GM12878 (cell line): ENCODE results near the gene MIXL1. TPM values are rescaled to one million over a fixed set of nuclear protein-coding genes. Genes with fewer than 3 reads are reported as not detected.
A peak's percentile ranks its signal among the peaks of the same experiment; 100 is the strongest.

Experiments used
- ATAC-seq: fragments of 200-7000 bp; cut with Tn5 transposase; 3 replicates; pipeline ENCODE4 v1.9.1; 2020; ENCODE audit warnings: mild to moderate bottlenecking, moderate library complexity
- BruUV-seq: library from RNA; stranded (reverse); fragments of 400-500 nt; replicated peaks from 2 replicates; lab custom pipeline; 2021; lab: Mats Ljungman, UMichigan
- CTCF ChIA-PET: fragments of 300-600 bp; sonication (Branson Sonifier 250); formaldehyde crosslinking; extraction: SDS; loops from one replicate; lab custom pipeline; 2021; ENCODE audit warnings: inconsistent platforms; lab: Yijun Ruan, JAX
- POLR2A ChIA-PET: fragments of 350-600 bp; formaldehyde crosslinking; extraction: SDS; loops from one replicate; lab custom pipeline; 2021; ENCODE audit warnings: inconsistent platforms; lab: Charles Lee
- RAD21 ChIA-PET: fragments of 300-600 bp; sonication (Branson Sonifier 250); formaldehyde crosslinking; loops from one replicate; lab custom pipeline; 2023; ENCODE audit warnings: antibody characterized with exemption; ENCODE audit not compliant: unreplicated experiment; lab: Charles Lee
- SMC1A ChIA-PET: fragments of 300-600 bp; sonication (Branson Sonifier 250); formaldehyde crosslinking; loops from one replicate; lab custom pipeline; 2023; ENCODE audit not compliant: unreplicated experiment, uncharacterized antibody; lab: Charles Lee
- DNase-seq: peaks from one replicate; pipeline ENCODE4 v3.0.0-alpha.2; 2011; ENCODE audit warnings: low read depth, low spot score
- FAIRE-seq: peaks from 3 replicates; lab custom pipeline; 2011; peaks lifted over from hg19 to GRCh38; lab: Jason Lieb, UNC
- H2AFZ ChIP-seq: 2 replicates; pipeline ENCODE4 v1.6.0; 2011; ENCODE audit warnings: low read depth, low read length, control low read depth; ENCODE audit not compliant: control insufficient read depth
- H3K27ac ChIP-seq: 2 replicates; pipeline ENCODE4 v1.5.1; 2011; ENCODE audit warnings: control low read depth; ENCODE audit not compliant: control insufficient read depth, insufficient read depth
- H3K27me3 ChIP-seq, 2 experiments: replicated peaks in 1 of 2; 2 replicates each; pipeline versions ENCODE4 v1.6.0 to v1.6.1; 2011; ENCODE audit warnings: low read length in 1 of 2; ENCODE audit not compliant: control insufficient read depth in 2 of 2, insufficient read depth in 2 of 2
- H3K36me3 ChIP-seq, 2 experiments: 2 replicates each; pipeline ENCODE4 v1.5.1; 2011; ENCODE audit warnings: low read length in 1 of 2; ENCODE audit not compliant: control insufficient read depth in 2 of 2, insufficient read depth in 2 of 2
- H3K4me1 ChIP-seq: 2 replicates; pipeline ENCODE4 v1.6.1; 2011; ENCODE audit warnings: mild to moderate bottlenecking, low read length, moderate library complexity, mixed read lengths; ENCODE audit not compliant: control insufficient read depth, insufficient read depth
- H3K4me2 ChIP-seq: 2 replicates; pipeline ENCODE4 v1.6.0; 2011; ENCODE audit warnings: control low read depth; ENCODE audit not compliant: control insufficient read depth, insufficient read depth
- H3K4me3 ChIP-seq: fragments of 200-600 bp; sonication (generic); 2 replicates; pipeline ENCODE4 v1.5.1; 2016
- H3K79me2 ChIP-seq: 2 replicates; pipeline ENCODE4 v1.6.0; 2011; ENCODE audit warnings: low read length; ENCODE audit not compliant: control insufficient read depth, insufficient read depth
- H3K9ac ChIP-seq: 2 replicates; pipeline ENCODE4 v1.8.0; 2011; ENCODE audit warnings: low read length, control low read depth, mixed read lengths; ENCODE audit not compliant: control insufficient read depth, insufficient read depth
- H3K9me3 ChIP-seq: replicated peaks from 3 replicates; pipeline ENCODE4 v1.5.1; 2011; ENCODE audit warnings: mild to moderate bottlenecking, low read length; ENCODE audit not compliant: control insufficient read depth, insufficient read depth
- H4K20me1 ChIP-seq: 2 replicates; pipeline ENCODE4 v1.6.0; 2011; ENCODE audit not compliant: control insufficient read depth, insufficient read depth
- CBX3 ChIP-seq: fragments of 200-600 bp; sonication (generic); IDR thresholded peaks from 2 replicates; pipeline ENCODE4 v1.6.1; 2016; ENCODE audit warnings: low read depth, borderline replicate concordance
- CEBPB ChIP-seq, 2 experiments: fragments of 150-350 bp in 1 of 2; IDR thresholded peaks; 2 replicates each; pipeline ENCODE4 v1.6.1; 2012 to 2014; ENCODE audit warnings: low read depth in 2 of 2, low read length in 2 of 2, borderline replicate concordance in 1 of 2, inconsistent platforms in 1 of 2
- CREM ChIP-seq: IDR thresholded peaks from 2 replicates; pipeline ENCODE4 v1.6.1; 2014; ENCODE audit warnings: antibody characterized with exemption, low read depth
- ETV6 ChIP-seq, 2 experiments: fragments of 450-650 bp in 1 of 2; IDR thresholded peaks in 1 of 2; conservative IDR thresholded peaks in 1 of 2; 2 replicates each; pipeline ENCODE4 v1.6.1; 2014; ENCODE audit warnings: antibody characterized with exemption in 1 of 2, borderline replicate concordance in 1 of 2, low read depth in 1 of 2, mild to moderate bottlenecking in 1 of 2, moderate library complexity in 1 of 2
- EZH2 ChIP-seq: IDR thresholded peaks from 2 replicates; pipeline ENCODE4 v1.6.1; 2012; ENCODE audit warnings: low read depth, mild to moderate bottlenecking, control low read depth, inconsistent platforms, low read length, borderline replicate concordance; ENCODE audit not compliant: control insufficient read depth
- HDGF ChIP-seq: fragments of 450-650 bp; IDR thresholded peaks from 2 replicates; pipeline ENCODE4 v1.6.1; 2016; ENCODE audit warnings: antibody characterized with exemption
- LARP7 ChIP-seq: fragments of 450-650 bp; IDR thresholded peaks from 2 replicates; pipeline ENCODE4 v1.6.1; 2017; ENCODE audit warnings: mild to moderate bottlenecking
- MYC ChIP-seq: IDR thresholded peaks from 2 replicates; pipeline ENCODE4 v1.6.1; 2011; ENCODE audit warnings: mild to moderate bottlenecking, low read length, moderate library complexity, inconsistent platforms; ENCODE audit not compliant: insufficient read depth, insufficient replicate concordance, insufficient read length, severe bottlenecking
- NRF1 ChIP-seq: conservative IDR thresholded peaks from 2 replicates; pipeline ENCODE4 v1.6.1; 2011; ENCODE audit warnings: mild to moderate bottlenecking, low read depth, low read length, improper control_type of control experiment
- PML ChIP-seq: IDR thresholded peaks from 2 replicates; pipeline ENCODE4 v1.6.1; 2012; ENCODE audit warnings: low read length, inconsistent platforms
- POLR2AphosphoS2 ChIP-seq: IDR thresholded peaks from 2 replicates; pipeline ENCODE4 v1.6.1; 2011; ENCODE audit warnings: low read depth, mild to moderate bottlenecking, low read length, improper control_type of control experiment, moderate library complexity
- RB1 ChIP-seq: fragments of 450-650 bp; formaldehyde crosslinking; IDR thresholded peaks from 2 replicates; pipeline ENCODE4 v1.6.1; 2017; ENCODE audit warnings: mild to moderate bottlenecking, borderline replicate concordance
- SIX5 ChIP-seq: IDR thresholded peaks from 2 replicates; pipeline ENCODE4 v1.6.1; 2011; ENCODE audit warnings: mild to moderate bottlenecking, low read depth, low read length, moderate library complexity; ENCODE audit not compliant: severe bottlenecking
- SMAD1 ChIP-seq: fragments of 450-650 bp; IDR thresholded peaks from 2 replicates; pipeline ENCODE4 v1.6.1; 2018; ENCODE audit warnings: mild to moderate bottlenecking, low read depth; ENCODE audit not compliant: partially characterized antibody
- SPI1 ChIP-seq: IDR thresholded peaks from 2 replicates; pipeline ENCODE4 v1.6.1; 2011; ENCODE audit warnings: low read depth, mild to moderate bottlenecking, low read length, moderate library complexity, borderline replicate concordance; ENCODE audit not compliant: insufficient read depth
- SUPT20H ChIP-seq: IDR thresholded peaks from 2 replicates; pipeline ENCODE4 v1.6.1; 2011; ENCODE audit warnings: low read depth, mild to moderate bottlenecking, low read length, moderate library complexity, borderline replicate concordance; ENCODE audit not compliant: control insufficient read depth
- TARDBP ChIP-seq: IDR thresholded peaks from 2 replicates; pipeline ENCODE4 v1.6.1; 2016; ENCODE audit warnings: borderline replicate concordance
- TBL1XR1 ChIP-seq: IDR thresholded peaks from 2 replicates; pipeline ENCODE4 v1.6.1; 2012; ENCODE audit warnings: low read depth, low read length, improper control_type of control experiment
- ZNF24 ChIP-seq: fragments of 450-650 bp; IDR thresholded peaks from 2 replicates; pipeline ENCODE4 v1.6.1; 2017; ENCODE audit warnings: antibody characterized with exemption, mild to moderate bottlenecking
- WGBS: methylation state at CpG from one replicate; pipeline ENCODE4 v1.1.6; 2016; ENCODE audit warnings: low lambda C conversion rate; ENCODE audit not compliant: insufficient replicate concordance, insufficient coverage; ENCODE audit errors: missing lambda C conversion rate; 5-methylcytosine and 5-hydroxymethylcytosine counted together
- in situ Hi-C: fragments of 300-500 bp; cut with MboI; formaldehyde crosslinking; loops from 9 replicates; pipeline ENCODE4 v1.14.3; 2018; ENCODE audit warnings: mixed read lengths
- intact Hi-C: fragments of 100-400 bp; cut with micrococcal nuclease; formaldehyde crosslinking; loops from one replicate; pipeline ENCODE4 v1.14.2; 2022; ENCODE audit not compliant: unreplicated experiment
- polyA plus RNA-seq, 11 experiments: library from polyadenylated mRNA; depleted of rRNA in 4 of 11; unstranded in 6 of 11; stranded (reverse) in 5 of 11; fragments of >200 nt; fragmentation: Nextera tagmentation in 4 of 11; fragmentation: Illumina TruSeq in 1 of 11; extraction: Ambion mirVana in 4 of 11; extraction: Trizol in 1 of 11; gene quantifications; 1 replicate in 1 of 11; 2 replicates in 10 of 11; pipeline versions ENCODE4 v1.2.1 to v1.2.3, GENCODE V29; 2011 to 2016; ENCODE audit warnings: inconsistent platforms in 2 of 11, missing spikeins in 2 of 11, low read depth in 1 of 11
- total RNA-seq, 4 experiments: library from RNA; depleted of rRNA in 3 of 4; stranded (reverse); fragments of >200 nt in 3 of 4; fragmentation: Illumina TruSeq in 1 of 4; extraction: Trizol in 1 of 4; gene quantifications; 2 replicates each; pipeline versions ENCODE4 v1.2.1 to v1.2.3, GENCODE V29; 2013 to 2021
- TF ChIP-seq, protein P1 (sequence below): IDR thresholded peaks from 2 replicates; pipeline ENCODE4 v1.6.1; 2011; ENCODE audit warnings: borderline replicate concordance, low read depth, mild to moderate bottlenecking, moderate library complexity, mixed read lengths, low read length; ENCODE audit not compliant: insufficient read depth; ENCODE audit errors: extremely low read length
- TF ChIP-seq, protein P2 (sequence below): IDR thresholded peaks from 2 replicates; pipeline ENCODE4 v1.6.1; 2012; ENCODE audit warnings: low read depth, low read length, improper control_type of control experiment

Gene MIXL1
- total and polyA plus RNA-seq, 10 of the 15 experiments (the other 5 are each of a cell fraction or from before 2014, with no cell fraction given), result 0.11 to 0.25 (median 0.20) TPM; not detected in 2

DNA sequence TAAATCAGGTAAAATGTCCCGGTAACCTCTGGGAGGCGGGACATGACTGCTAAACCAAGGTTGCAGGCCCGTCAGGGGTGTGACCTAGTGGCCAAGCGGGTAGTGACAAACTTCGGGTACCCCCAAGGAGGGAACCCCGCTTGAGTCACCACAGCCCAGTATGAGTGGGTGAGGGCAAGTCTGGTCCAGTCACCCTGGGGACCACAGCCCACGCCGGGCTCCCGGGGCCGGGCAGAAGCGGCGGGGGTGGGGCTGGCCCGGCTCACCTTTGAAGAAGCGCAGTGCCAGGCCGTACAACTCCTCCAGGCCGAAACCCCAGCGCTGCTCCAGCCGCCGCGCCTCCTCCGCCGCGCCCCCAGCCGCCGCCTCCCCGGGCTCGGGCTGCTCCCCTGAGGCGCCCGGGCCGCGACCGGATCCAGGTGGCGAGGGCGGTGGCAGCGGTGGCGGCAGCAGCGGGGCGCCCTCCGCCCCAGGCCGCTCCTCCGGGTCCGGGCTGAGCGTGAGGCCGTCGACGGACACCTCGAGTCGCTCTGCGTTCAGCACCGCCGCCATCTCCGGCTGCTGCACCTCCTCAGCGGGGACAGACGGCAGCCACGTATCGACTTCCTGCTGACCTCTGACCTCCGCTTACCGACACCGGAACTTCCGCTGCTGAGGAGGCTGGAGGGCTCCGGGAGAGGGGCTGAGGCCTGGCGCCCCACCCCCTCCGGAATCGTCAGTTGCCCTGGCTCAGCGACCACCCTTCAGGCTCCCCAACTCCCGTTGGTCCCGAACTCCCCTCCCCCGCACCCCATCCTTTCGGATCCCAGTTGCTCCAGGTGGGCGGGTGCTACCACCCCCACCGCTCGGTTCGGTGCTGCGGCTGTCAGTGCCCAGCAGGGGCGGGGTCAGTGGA, 37.1 kb upstream of the MIXL1 start, which contains the start of gene ACBD3:
TSS of gene ACBD3 (minus strand) at position 618 of the 895 bp plus-strand sequence. CDS start at position 552, 66 bp downstream.
- CTCF ChIA-PET, result interaction anchor here (0.7 to 9.4 kb wide), 8 partner anchors 11 to 778 kb away, joined by 3 to 180 read pairs (median 4); no protein-coding TSS in a partner anchor
- peak within 1 kb of the TSS; percentile 88 for H3K27ac ChIP-seq
- FAIRE-seq, result peak; percentile 18
- POLR2A ChIA-PET, result interaction anchor here (2.7 kb wide), 1 partner anchor 61 kb away, joined by 22 read pairs; no protein-coding TSS in a partner anchor
- RAD21 ChIA-PET, result interaction anchor here (0.8 to 6.6 kb wide), 3 partner anchors 14 to 61 kb away, joined by 3 to 81 read pairs (median 4); no protein-coding TSS in a partner anchor
- intact Hi-C loops, result loop anchor here (2.0 to 10.0 kb wide), 2 partner anchors 62 to 712 kb away; no protein-coding TSS in a partner anchor
- no TSS peak for BruUV-seq
- under 1% methylated on average over 72 of the region's 75 CpGs for WGBS
- H3K4me3 ChIP-seq, result peak within 1 kb of the TSS; percentile 94
- peaks cover 0 to 3% of the 10 kb centered on the region in 2 experiments; a peak in 1 of 4 replicates for H3K36me3 ChIP-seq
- SMC1A ChIA-PET, result interaction anchor here (1.0 to 9.5 kb wide), 5 partner anchors 11 to 119 kb away, joined by 3 to 125 read pairs (median 5); no protein-coding TSS in a partner anchor
- peak within 1 kb of the TSS; percentile 94 for H3K4me2 ChIP-seq
- peak within 1 kb of the TSS; percentile 96 for H3K9ac ChIP-seq
- H3K9me3 ChIP-seq, result no peaks in the 10 kb centered on the region
- H3K27me3 ChIP-seq, result no peaks in the 10 kb centered on the region
- ATAC-seq, result peak; percentile 92
- DNase-seq, result peak; percentile 41
- H3K79me2 ChIP-seq, result peaks cover 53% of the 10 kb centered on the region
- H3K4me1 ChIP-seq, result peaks cover 7% of the 10 kb centered on the region; the same call in 1 of the 2 replicates
- in situ Hi-C loops, result no loop called here
- H4K20me1 ChIP-seq, result no peaks in the 10 kb centered on the region
- H2AFZ ChIP-seq, result peak within 1 kb of the TSS; percentile 99
- TF ChIP-seq EZH2, result no peak
- TF ChIP-seq ZNF24, result no peak
- peak; percentile 87; the same call in 1 of the 2 replicates for TF ChIP-seq RB1
- peak; percentile 87 for TF ChIP-seq POLR2AphosphoS2
- TF ChIP-seq SMAD1, result no peak
- no peak for TF ChIP-seq ETV6 (conservative IDR thresholded peaks at IDR 0.05 in 1 of 2, IDR thresholded peaks at IDR 0.05 in 1 of 2; ENCODE audit: borderline replicate concordance in 1 of 2, low read depth in 1 of 2)
- TF ChIP-seq CBX3, result no peak
- TF ChIP-seq CREM, result peak; percentile 81
- TF ChIP-seq, protein P1, sequence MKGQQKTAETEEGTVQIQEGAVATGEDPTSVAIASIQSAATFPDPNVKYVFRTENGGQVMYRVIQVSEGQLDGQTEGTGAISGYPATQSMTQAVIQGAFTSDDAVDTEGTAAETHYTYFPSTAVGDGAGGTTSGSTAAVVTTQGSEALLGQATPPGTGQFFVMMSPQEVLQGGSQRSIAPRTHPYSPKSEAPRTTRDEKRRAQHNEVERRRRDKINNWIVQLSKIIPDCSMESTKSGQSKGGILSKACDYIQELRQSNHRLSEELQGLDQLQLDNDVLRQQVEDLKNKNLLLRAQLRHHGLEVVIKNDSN, result no peak
- TF ChIP-seq LARP7, result peak; percentile 99
- TF ChIP-seq CEBPB (IDR thresholded peaks at IDR 0.05; ENCODE audit: borderline replicate concordance in 1 of 2, low read depth in 2 of 2, low read length in 2 of 2), result no peak
- TF ChIP-seq, protein P2, sequence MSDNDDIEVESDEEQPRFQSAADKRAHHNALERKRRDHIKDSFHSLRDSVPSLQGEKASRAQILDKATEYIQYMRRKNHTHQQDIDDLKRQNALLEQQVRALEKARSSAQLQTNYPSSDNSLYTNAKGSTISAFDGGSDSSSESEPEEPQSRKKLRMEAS, result 0 out of 2 replicates have a peak, but pooled peaks have one; percentile 33
- TF ChIP-seq TBL1XR1, result 0 out of 2 replicates have a peak, but pooled peaks have one; percentile 8
- TF ChIP-seq SPI1, result peak; percentile 24; the same call in 1 of the 2 replicates
- TF ChIP-seq HDGF, result peak; percentile 85
- TF ChIP-seq MYC, result no peak
- TF ChIP-seq SUPT20H, result no peak
- TF ChIP-seq NRF1, result no peak
- TF ChIP-seq TARDBP, result no peak
- peak; percentile 78; the same call in 1 of the 2 replicates for TF ChIP-seq PML
- TF ChIP-seq SIX5, result peak; percentile 33
